Muscle of leg (tissue), 11 donors: ENCODE data around the gene PARP16. TPM values are rescaled to one million over a fixed set of nuclear protein-coding genes. Genes with fewer than 3 reads are reported as not detected.
A peak's percentile ranks its signal among the peaks of the same experiment; 100 is the strongest.

ENCODE experiments used
- DNase-seq: peaks from one replicate; pipeline ENCODE4 v3.0.0; 2013
- H3K27ac ChIP-seq: one replicate; pipeline ENCODE4 v1.5.1; 2013; ENCODE audit warnings: mild to moderate bottlenecking, low read length, control low read depth
- H3K27me3 ChIP-seq: one replicate; pipeline ENCODE4 v1.6.1; 2013; ENCODE audit warnings: low read length; ENCODE audit not compliant: control insufficient read depth, insufficient read depth
- H3K36me3 ChIP-seq: one replicate; pipeline ENCODE4 v1.6.1; 2013; ENCODE audit warnings: low read length; ENCODE audit not compliant: control insufficient read depth, insufficient read depth
- H3K4me1 ChIP-seq: one replicate; pipeline ENCODE4 v1.6.1; 2013; ENCODE audit warnings: low read length; ENCODE audit not compliant: control insufficient read depth, insufficient read depth
- H3K4me3 ChIP-seq: one replicate; pipeline ENCODE4 v1.5.1; 2013; ENCODE audit warnings: low read length, control low read depth
- H3K9me3 ChIP-seq: replicated peaks from 2 replicates; pipeline ENCODE4 v1.6.1; 2013; ENCODE audit warnings: low read depth, low read length; ENCODE audit not compliant: control insufficient read depth
- WGBS: methylation state at CpG from one replicate; pipeline ENCODE4 v1.1.5; 2013; ENCODE audit warnings: missing lambda C conversion rate; ENCODE audit not compliant: insufficient coverage; 5-methylcytosine and 5-hydroxymethylcytosine counted together
- polyA plus RNA-seq, 8 donors: library from polyadenylated mRNA; unstranded; fragments of 120-200 nt; gene quantifications; one replicate each; pipeline versions ENCODE4 v1.2.1 to v1.2.3, GENCODE V29; 2013; ENCODE audit warnings: inconsistent platforms in 1 of 8, low replicate concordance in 1 of 8; ENCODE audit not compliant: insufficient read length in 8 of 8, insufficient read depth in 1 of 8
- total RNA-seq: library from RNA; stranded (reverse); fragments of 120-200 nt; gene quantifications from one replicate; pipeline ENCODE4 v1.2.4, GENCODE V29; 2013

PARP16 gene
- total and polyA plus RNA-seq, 9 donors = 9.0 to 14.6 (median 11.0) TPM

GRCh38 chr15:65217526-65218482 is 68.9 kb downstream of the PARP16 start:
- WGBS = 81% methylated on average over 8 of the region's 10 CpGs
- Histone ChIP-seq H3K36me3 (no peaks in the 10 kb centered on the region), H3K4me3 (no peak overlapping the region), H3K9me3 (no peaks in the 10 kb centered on the region), H3K4me1 (peaks cover 3% of the 10 kb centered on the region), H3K27ac (no peak overlapping the region), H3K27me3 (no peaks in the 10 kb centered on the region)
- DNase-seq = no peak

GRCh38 chr15:65215496-65215895 is 71.2 kb downstream of the PARP16 start:
- no peak for DNase-seq
- Histone ChIP-seq H3K4me3 (no peak overlapping the region), H3K36me3 (no peaks in the 10 kb centered on the region), H3K27ac (no peak overlapping the region), H3K9me3 (no peaks in the 10 kb centered on the region), H3K4me1 (peaks cover 23% of the 10 kb centered on the region), H3K27me3 (no peaks in the 10 kb centered on the region)

GRCh38 chr15:65214010-65214409 is 72.7 kb downstream of the PARP16 start:
- H3K27ac ChIP-seq = no peak overlapping the region
- H3K4me1 ChIP-seq = peaks cover 37% of the 10 kb centered on the region
- no peaks in the 10 kb centered on the region for H3K9me3 ChIP-seq
- no peak for DNase-seq
- H3K27me3 ChIP-seq = no peaks in the 10 kb centered on the region
- H3K4me3 ChIP-seq = no peak overlapping the region
- no peaks in the 10 kb centered on the region for H3K36me3 ChIP-seq
- 69% methylated on average over 3 of the region's 4 CpGs for WGBS

- no peaks in the 10 kb centered on the region for H3K9me3 ChIP-seq
- peaks cover 42% of the 10 kb centered on the region for H3K4me1 ChIP-seq
- no peaks in the 10 kb centered on the region for H3K36me3 ChIP-seq
- no peak overlapping the region for H3K4me3 ChIP-seq
- WGBS = 53% methylated on average over 2 of the region's 2 CpGs
- H3K27me3 ChIP-seq = no peaks in the 10 kb centered on the region
- no peak overlapping the region for H3K27ac ChIP-seq
- DNase-seq = no peak
These were observed 73.4 kb downstream of the PARP16 start for GRCh38 chr15:65213241-65213640.

- no peaks in the 10 kb centered on the region for H3K9me3 ChIP-seq
- H3K27me3 ChIP-seq = peaks cover 1% of the 10 kb centered on the region
- H3K4me1 ChIP-seq = peaks cover 48% of the 10 kb centered on the region
- no peak overlapping the region for H3K4me3 ChIP-seq
- H3K27ac ChIP-seq = peak overlapping the region; percentile 65
- WGBS = 77% methylated on average over 4 of the region's 5 CpGs
- H3K36me3 ChIP-seq = no peaks in the 10 kb centered on the region
- no peak for DNase-seq
These were observed 74.6 kb downstream of the PARP16 start for GRCh38 chr15:65212097-65212496.

GRCh38 chr15:65211482-65211982 is 75.2 kb downstream of the PARP16 start:
- Histone ChIP-seq H3K36me3 (no peaks in the 10 kb centered on the region), H3K27ac (peak overlapping the region; percentile 65), H3K27me3 (peaks cover 2% of the 10 kb centered on the region), H3K9me3 (no peaks in the 10 kb centered on the region), H3K4me1 (peaks cover 50% of the 10 kb centered on the region), H3K4me3 (no peak overlapping the region)
- DNase-seq = peak; percentile 93
- WGBS = 11% methylated on average over 2 of the region's 6 CpGs

- no peaks in the 10 kb centered on the region for H3K9me3 ChIP-seq
- peaks cover 50% of the 10 kb centered on the region for H3K4me1 ChIP-seq
- peaks cover 2% of the 10 kb centered on the region for H3K27me3 ChIP-seq
- peak within 1 kb of the TSS; percentile 71 for H3K27ac ChIP-seq
- 31% methylated on average over 6 of the region's 8 CpGs for WGBS
- no peaks in the 10 kb centered on the region for H3K36me3 ChIP-seq
- no peak within 1 kb of the TSS for H3K4me3 ChIP-seq
- DNase-seq = peak; percentile 76
These were observed 75.8 kb downstream of the PARP16 start, which contains the start of gene CILP for GRCh38 chr15:65210770-65211481. TSS of gene CILP (minus strand) at chr15:65211473. CDS start at chr15:65209755, 1,718 bp downstream.

- DNase-seq = peak; percentile 84
- WGBS = 19% methylated on average over 8 of the region's 17 CpGs
- Histone ChIP-seq H3K27ac (peak overlapping the region; percentile 71), H3K36me3 (no peaks in the 10 kb centered on the region), H3K9me3 (no peaks in the 10 kb centered on the region), H3K4me1 (peaks cover 55% of the 10 kb centered on the region), H3K27me3 (peaks cover 2% of the 10 kb centered on the region), H3K4me3 (no peak overlapping the region)
These were observed 76.7 kb downstream of the PARP16 start for GRCh38 chr15:65209701-65210643.

GRCh38 chr15:65208647-65209046 is 78.0 kb downstream of the PARP16 start:
- WGBS = 80% methylated on average over 1 of the region's 2 CpGs

More at GRCh38 chr15:65208647-65209046, 78.0 kb downstream of the PARP16 start:
- Histone ChIP-seq H3K27me3 (peaks cover 2% of the 10 kb centered on the region), H3K4me1 (peaks cover 52% of the 10 kb centered on the region), H3K36me3 (no peaks in the 10 kb centered on the region), H3K27ac (no peak overlapping the region), H3K4me3 (no peak overlapping the region), H3K9me3 (no peaks in the 10 kb centered on the region)
- no peak for DNase-seq
